ENCODE results near the gene THADA. TPM values are rescaled to one million over a fixed set of nuclear protein-coding genes. Genes with fewer than 3 reads are reported as not detected.

The THADA gene
- total and polyA plus RNA-seq, 4 experiments from 2014 or later, result 20.3 to 44.8 (median 32.8) TPM

DNA sequence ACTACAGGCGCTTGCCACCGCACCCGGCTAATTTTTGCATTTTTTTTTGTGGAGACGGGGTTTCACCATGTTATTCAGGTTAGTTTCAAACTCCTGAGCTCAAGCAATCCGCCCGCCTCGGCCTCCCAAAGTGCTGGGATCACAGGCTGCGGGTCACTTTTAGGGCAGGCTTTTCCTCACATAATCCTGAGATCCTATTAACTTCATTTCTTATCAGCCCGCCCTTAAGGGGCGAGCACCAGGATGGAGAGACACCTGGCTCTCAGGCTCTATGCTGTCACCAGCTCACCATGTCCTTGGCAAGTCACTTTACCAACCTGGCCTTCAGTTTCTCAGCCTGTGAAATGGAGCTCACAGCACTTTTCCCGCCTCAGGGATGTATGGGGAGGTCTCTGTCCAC lies 392.5 kb downstream of the THADA start:
- no peak for DNase-seq
- Histone ChIP-seq H3K9me3 (ENCODE audit: control insufficient read depth in 1 of 2, low read length in 2 of 2) (no peaks in the 10 kb centered on the region), H3K4me1 (ENCODE audit: insufficient read depth, low read length) (peaks cover 17% of the 10 kb centered on the region), H3K4me3 (ENCODE audit: low read length in 2 of 2) (no peak overlapping the region), H3K27me3 (ENCODE audit: insufficient read depth, low read length) (no peaks in the 10 kb centered on the region), H3K36me3 (ENCODE audit: insufficient read depth, low read length) (no peaks in the 10 kb centered on the region), H3K27ac (ENCODE audit: low read depth, low read length) (no peak overlapping the region)
- H3K27me3 Mint-ChIP-seq, result no peaks in the 10 kb centered on the region
- no peaks in the 10 kb centered on the region for H3K36me3 Mint-ChIP-seq
- H3K27ac Mint-ChIP-seq, result no peak overlapping the region
- ChIA-PET CTCF (ENCODE audit: partially characterized antibody) (interaction anchor here (0.8 to 1.9 kb wide), 5 partner anchors 8 to 56 kb away, joined by 3 to 6 read pairs (median 3); no protein-coding TSS in a partner anchor), POLR2A (ENCODE audit: partially characterized antibody) (interaction anchor here (1.4 to 46.5 kb wide), 4 partner anchors 9 to 51 kb away, joined by 3 to 6960 read pairs (median 573); partner anchors contain the start of gene ZFP36L2)
- H3K4me1 Mint-ChIP-seq, result peaks cover 15 to 34% (median 24%) of the 10 kb centered on the region in 4 donors
- H3K9me3 Mint-ChIP-seq, result peaks cover 0 to 1% (median 0%) of the 10 kb centered on the region in 8 donors
- no peak overlapping the region for H3K4me3 Mint-ChIP-seq
- intact Hi-C loops (cut with micrococcal nuclease), result no loop called here

DNA sequence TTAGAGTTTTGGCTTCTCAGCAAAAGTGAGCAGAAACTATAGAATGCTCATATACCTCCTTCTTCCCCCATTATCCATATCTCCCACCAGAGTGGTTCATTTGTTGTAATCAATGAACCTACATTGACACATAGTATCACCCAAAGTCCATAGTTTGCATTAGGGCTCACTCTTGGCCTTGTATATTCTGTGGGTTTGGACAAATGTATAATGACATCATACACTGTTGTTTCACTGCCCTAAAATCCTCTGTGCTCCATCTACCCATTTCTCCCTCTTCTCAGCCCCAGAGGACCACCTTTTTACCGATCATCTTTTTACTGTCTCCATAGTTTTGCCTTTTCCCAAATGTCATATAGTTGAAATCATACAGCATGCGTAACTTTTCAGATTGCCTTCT lies 393.5 kb downstream of the THADA start:
- no peaks in the 10 kb centered on the region for H3K36me3 Mint-ChIP-seq
- H3K27ac ChIP-seq (ENCODE audit: low read depth, low read length), result no peak overlapping the region
- H3K27me3 Mint-ChIP-seq, result no peaks in the 10 kb centered on the region
- no peaks in the 10 kb centered on the region for H3K27me3 ChIP-seq (ENCODE audit: insufficient read depth, low read length)
- no peak overlapping the region for H3K4me3 ChIP-seq (ENCODE audit: low read length in 2 of 2)
- no peak for DNase-seq
- intact Hi-C loops (cut with micrococcal nuclease), result no loop called here
- no peaks in the 10 kb centered on the region for H3K9me3 ChIP-seq (ENCODE audit: control insufficient read depth in 1 of 2, low read length in 2 of 2)
- H3K9me3 Mint-ChIP-seq, result peaks cover 0 to 1% (median 0%) of the 10 kb centered on the region in 8 donors
- ChIA-PET CTCF (ENCODE audit: partially characterized antibody) (interaction anchor here (0.7 to 1.9 kb wide), 9 partner anchors 13 to 69 kb away, joined by 3 to 6 read pairs (median 3); no protein-coding TSS in a partner anchor), POLR2A (ENCODE audit: partially characterized antibody) (interaction anchor here (0.6 to 46.5 kb wide), 4 partner anchors 10 to 392 kb away, joined by 3 to 6960 read pairs (median 570); partner anchors contain the start of gene ZFP36L2)
- peak overlapping the region in 2 of 8 donors; percentile 0 to 6 for H3K4me3 Mint-ChIP-seq
- peaks cover 20% of the 10 kb centered on the region for H3K4me1 ChIP-seq (ENCODE audit: insufficient read depth, low read length)
- peak overlapping the region in 1 of 7 donors; percentile 0 for H3K27ac Mint-ChIP-seq
- H3K36me3 ChIP-seq (ENCODE audit: insufficient read depth, low read length), result no peaks in the 10 kb centered on the region
- H3K4me1 Mint-ChIP-seq, result peaks cover 15 to 36% (median 21%) of the 10 kb centered on the region in 4 donors

DNA sequence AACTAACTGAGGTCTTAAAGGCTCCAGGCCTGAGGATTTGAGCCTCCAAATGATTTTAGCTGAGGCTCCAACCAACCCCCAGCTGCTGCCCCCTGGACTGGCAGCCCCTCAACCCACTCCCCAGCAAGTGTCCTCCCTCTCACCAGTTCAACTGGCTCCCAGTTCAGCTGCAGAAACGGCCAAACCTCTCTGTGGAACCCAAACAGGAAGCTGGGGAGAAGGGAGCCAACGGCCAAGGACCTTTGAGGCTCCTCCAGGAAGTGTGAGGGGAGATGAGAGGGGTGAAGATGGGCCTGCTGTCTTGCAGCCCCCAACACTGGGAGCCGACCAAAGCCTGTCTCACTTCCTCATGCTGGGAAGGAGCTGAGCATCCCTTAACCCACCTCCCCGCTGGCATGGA lies 394.3 kb downstream of the THADA start:
- intact Hi-C loops (cut with micrococcal nuclease), result no loop called here
- no peaks in the 10 kb centered on the region for H3K36me3 ChIP-seq (ENCODE audit: insufficient read depth, low read length)
- H3K9me3 ChIP-seq (ENCODE audit: control insufficient read depth in 1 of 2, low read length in 2 of 2), result no peaks in the 10 kb centered on the region
- peak overlapping the region in 2 of 7 donors; percentile 12 to 18 for H3K27ac Mint-ChIP-seq
- H3K4me1 ChIP-seq (ENCODE audit: insufficient read depth, low read length), result peaks cover 26% of the 10 kb centered on the region
- POLR2A ChIA-PET (ENCODE audit: partially characterized antibody), result interaction anchor here (0.7 to 46.5 kb wide), 3 partner anchors 9 to 49 kb away, joined by 4 to 6960 read pairs (median 1138); partner anchors contain the start of gene ZFP36L2
- H3K27me3 ChIP-seq (ENCODE audit: insufficient read depth, low read length), result no peaks in the 10 kb centered on the region
- CTCF ChIA-PET (ENCODE audit: partially characterized antibody), result interaction anchor here (0.7 to 1.9 kb wide), 5 partner anchors 14 to 68 kb away, joined by 3 to 6 read pairs (median 3); no protein-coding TSS in a partner anchor
- H3K4me1 Mint-ChIP-seq, result peaks cover 21 to 44% (median 28%) of the 10 kb centered on the region in 4 donors
- H3K36me3 Mint-ChIP-seq, result no peaks in the 10 kb centered on the region
- no peak overlapping the region for H3K4me3 Mint-ChIP-seq
- H3K9me3 Mint-ChIP-seq, result peaks cover 0 to 1% (median 0%) of the 10 kb centered on the region in 8 donors
- H3K27me3 Mint-ChIP-seq, result no peaks in the 10 kb centered on the region
- H3K4me3 ChIP-seq (ENCODE audit: low read length in 2 of 2), result no peak overlapping the region
- DNase-seq, result peak in 1 of 5 donors; percentile 13
- no peak overlapping the region for H3K27ac ChIP-seq (ENCODE audit: low read depth, low read length)

DNA sequence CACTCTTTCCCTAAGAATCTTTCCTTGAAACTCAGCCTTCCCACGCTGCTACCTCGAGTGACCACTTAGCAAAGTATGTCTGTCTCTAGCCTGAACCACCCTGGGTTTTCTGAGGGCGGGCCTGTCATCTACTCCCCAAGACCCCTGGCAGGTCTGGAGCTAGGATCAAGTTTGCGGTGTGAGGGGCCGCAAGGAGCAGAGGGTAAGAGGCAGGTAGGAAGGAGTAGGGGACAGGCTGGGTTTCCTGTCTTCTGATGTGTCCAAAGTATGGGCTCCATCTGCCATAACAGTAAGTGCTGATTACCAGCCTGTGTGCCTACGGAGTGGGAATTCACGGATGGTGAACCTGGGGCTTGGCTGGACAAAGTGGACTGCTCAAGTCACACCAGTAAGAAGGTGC lies 394.8 kb downstream of the THADA start:
- Histone ChIP-seq H3K36me3 (ENCODE audit: insufficient read depth, low read length) (no peaks in the 10 kb centered on the region), H3K9me3 (ENCODE audit: control insufficient read depth in 1 of 2, low read length in 2 of 2) (no peaks in the 10 kb centered on the region), H3K4me1 (ENCODE audit: insufficient read depth, low read length) (peaks cover 31% of the 10 kb centered on the region), H3K27me3 (ENCODE audit: insufficient read depth, low read length) (no peaks in the 10 kb centered on the region), H3K27ac (ENCODE audit: low read depth, low read length) (no peak overlapping the region), H3K4me3 (ENCODE audit: low read length in 2 of 2) (no peak overlapping the region)
- H3K27ac Mint-ChIP-seq, result peak overlapping the region in 5 of 7 donors; percentile 12 to 53 (median 19)
- ChIA-PET CTCF (ENCODE audit: partially characterized antibody) (interaction anchor here (1.1 to 1.8 kb wide), 4 partner anchors 14 to 68 kb away, joined by 3 to 4 read pairs (median 3); no protein-coding TSS in a partner anchor), POLR2A (ENCODE audit: partially characterized antibody) (interaction anchor here (0.7 to 46.5 kb wide), 3 partner anchors 9 to 48 kb away, joined by 4 to 6960 read pairs (median 1138); partner anchors contain the start of gene ZFP36L2)
- H3K27me3 Mint-ChIP-seq, result no peaks in the 10 kb centered on the region
- H3K4me3 Mint-ChIP-seq, result no peak overlapping the region
- peaks cover 22 to 46% (median 30%) of the 10 kb centered on the region in 4 donors for H3K4me1 Mint-ChIP-seq
- H3K9me3 Mint-ChIP-seq, result peaks cover 0 to 1% (median 0%) of the 10 kb centered on the region in 8 donors
- peak in 1 of 5 donors; percentile 7 for DNase-seq
- intact Hi-C loops (cut with micrococcal nuclease), result no loop called here
- no peaks in the 10 kb centered on the region for H3K36me3 Mint-ChIP-seq

DNA sequence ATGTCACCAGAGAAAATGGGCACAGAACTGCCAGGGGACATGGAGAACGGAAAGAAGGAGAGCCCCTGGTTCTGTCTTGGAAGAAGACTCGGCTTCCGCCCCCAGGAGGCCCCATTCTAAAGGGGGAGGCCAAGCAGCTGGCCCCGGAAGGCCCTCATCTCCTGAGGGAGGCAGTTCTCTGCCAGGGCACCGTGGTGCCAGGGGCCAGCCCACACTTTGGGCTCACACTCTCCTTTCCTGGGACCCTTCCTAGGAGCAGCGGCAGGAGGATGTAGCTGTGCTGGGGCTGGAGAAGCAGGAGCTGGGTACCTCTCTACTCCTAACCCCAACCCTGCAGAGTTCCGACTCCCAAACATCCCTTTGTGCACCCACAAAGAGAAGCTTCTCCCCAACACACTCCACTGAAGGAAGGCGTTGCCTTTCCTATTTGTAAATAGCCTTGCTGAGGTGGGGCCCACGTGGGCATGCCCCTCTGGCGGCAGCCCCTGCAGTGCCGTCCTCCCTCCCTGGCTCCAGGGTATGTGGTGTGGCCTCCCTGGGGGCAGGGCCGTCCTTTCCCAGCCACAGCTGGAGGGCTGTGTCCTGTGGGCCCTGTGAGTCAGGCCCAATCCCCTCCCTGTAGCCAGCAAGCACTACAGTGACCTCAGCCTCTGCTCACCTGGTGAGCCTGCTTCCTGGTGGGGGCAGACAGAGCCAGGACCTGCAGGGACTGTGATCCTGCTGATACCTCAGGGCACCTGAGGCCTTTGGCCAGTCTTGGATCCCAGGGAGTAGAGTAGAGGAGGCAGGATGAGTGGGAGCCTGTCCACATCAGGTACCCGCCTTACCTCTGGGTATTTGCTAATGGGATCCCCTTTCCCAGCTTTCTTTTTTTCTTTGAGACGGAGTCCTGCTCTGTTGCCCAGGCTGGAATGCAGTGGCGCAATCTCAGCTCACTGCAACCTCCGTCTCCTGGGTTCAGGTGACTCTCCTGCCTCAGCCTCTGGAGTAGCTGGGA lies 396.0 kb downstream of the THADA start:
- ChIA-PET POLR2A (ENCODE audit: partially characterized antibody) (interaction anchor here (31.9 to 46.5 kb wide), 2 partner anchors 21 to 47 kb away, joined by 1138 to 6960 read pairs; partner anchors contain the start of gene ZFP36L2), CTCF (ENCODE audit: partially characterized antibody) (interaction anchor here (0.6 to 1.8 kb wide), 2 partner anchors 18 to 29 kb away, joined by 3 to 4 read pairs; no protein-coding TSS in a partner anchor)
- Mint-ChIP-seq H3K36me3 (no peaks in the 10 kb centered on the region), H3K27ac (peak overlapping the region in 1 of 7 donors; percentile 68), H3K9me3 (peaks cover 0 to 1% (median 0%) of the 10 kb centered on the region in 8 donors), H3K4me3 (no peak overlapping the region), H3K4me1 (peaks cover 21 to 53% (median 35%) of the 10 kb centered on the region in 4 donors), H3K27me3 (no peaks in the 10 kb centered on the region)
- peaks cover 43% of the 10 kb centered on the region for H3K4me1 ChIP-seq (ENCODE audit: insufficient read depth, low read length)
- no peaks in the 10 kb centered on the region for H3K36me3 ChIP-seq (ENCODE audit: insufficient read depth, low read length)
- DNase-seq, result peak in 1 of 5 donors; percentile 27
- no peaks in the 10 kb centered on the region for H3K9me3 ChIP-seq (ENCODE audit: control insufficient read depth in 1 of 2, low read length in 2 of 2)
- H3K27ac ChIP-seq (ENCODE audit: low read depth, low read length), result no peak overlapping the region
- intact Hi-C loops (cut with micrococcal nuclease), result no loop called here
- no peak overlapping the region for H3K4me3 ChIP-seq (ENCODE audit: low read length in 2 of 2)
- no peaks in the 10 kb centered on the region for H3K27me3 ChIP-seq (ENCODE audit: insufficient read depth, low read length)

DNA sequence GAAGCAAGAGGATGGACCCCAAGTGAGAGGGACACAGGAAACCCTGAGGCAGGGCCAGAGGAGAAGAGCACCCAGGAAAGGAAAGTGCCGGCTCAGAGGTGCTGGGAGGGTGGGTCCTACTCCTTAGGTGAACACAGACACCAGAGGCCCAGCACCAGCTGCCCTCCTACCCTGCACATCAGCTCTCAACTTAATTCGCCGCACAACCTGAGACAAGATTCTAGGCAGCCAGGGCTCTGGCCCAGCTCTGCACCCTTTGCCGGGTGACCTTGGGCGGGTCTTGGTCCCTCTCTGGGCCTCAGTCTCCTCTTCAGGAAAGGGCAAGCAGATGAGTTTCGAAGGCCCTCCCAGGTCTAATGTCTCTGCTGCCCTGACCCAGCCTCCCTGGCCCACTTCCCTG lies 397.6 kb downstream of the THADA start:
- peaks cover 58% of the 10 kb centered on the region for H3K4me1 ChIP-seq (ENCODE audit: insufficient read depth, low read length)
- no peaks in the 10 kb centered on the region for H3K27me3 ChIP-seq (ENCODE audit: insufficient read depth, low read length)
- ChIA-PET CTCF (ENCODE audit: partially characterized antibody) (interaction anchor here (1.0 kb wide), 1 partner anchor 71 kb away, joined by 3 read pairs; no protein-coding TSS in a partner anchor), POLR2A (ENCODE audit: partially characterized antibody) (interaction anchor here (31.9 to 46.5 kb wide), 2 partner anchors 23 to 46 kb away, joined by 1138 to 6960 read pairs; partner anchors contain the start of gene ZFP36L2)
- peak in 1 of 5 donors; percentile 19 for DNase-seq
- H3K27ac Mint-ChIP-seq, result peak overlapping the region in 5 of 7 donors; percentile 29 to 75 (median 55)
- peaks cover 0 to 7% (median 0%) of the 10 kb centered on the region in 8 donors for H3K9me3 Mint-ChIP-seq
- H3K36me3 Mint-ChIP-seq, result no peaks in the 10 kb centered on the region
- H3K9me3 ChIP-seq (ENCODE audit: control insufficient read depth in 1 of 2, low read length in 2 of 2), result no peaks in the 10 kb centered on the region
- no peak overlapping the region for H3K27ac ChIP-seq (ENCODE audit: low read depth, low read length)
- H3K27me3 Mint-ChIP-seq, result no peaks in the 10 kb centered on the region
- intact Hi-C loops (cut with micrococcal nuclease), result no loop called here
- no peaks in the 10 kb centered on the region for H3K36me3 ChIP-seq (ENCODE audit: insufficient read depth, low read length)
- no peak overlapping the region for H3K4me3 ChIP-seq (ENCODE audit: low read length in 2 of 2)
- H3K4me1 Mint-ChIP-seq, result peaks cover 34 to 68% (median 48%) of the 10 kb centered on the region in 4 donors
- H3K4me3 Mint-ChIP-seq, result no peak overlapping the region
